H9 (cell line): ENCODE results near the gene H2AZ2. TPM values are rescaled to one million over a fixed set of nuclear protein-coding genes. Genes with fewer than 3 reads are reported as not detected.

Source experiments
- DNase-seq: peaks from one replicate; pipeline ENCODE4 v3.0.0-alpha.2; 2017
- H2AFZ ChIP-seq: one replicate; pipeline ENCODE4 v1.6.1; 2013; ENCODE audit warnings: mild to moderate bottlenecking, low read length, control low read depth, moderate library complexity
- H2AK5ac ChIP-seq: 2 replicates; pipeline ENCODE4 v1.6.1; 2013; ENCODE audit warnings: low read length, control low read depth, mixed read lengths; ENCODE audit not compliant: insufficient read length
- H2BK120ac ChIP-seq: one replicate; pipeline ENCODE4 v1.6.1; 2013; ENCODE audit warnings: low read depth, mild to moderate bottlenecking, low read length, control low read depth, inconsistent platforms; ENCODE audit not compliant: poor library complexity, severe bottlenecking
- H2BK12ac ChIP-seq: 2 replicates; pipeline ENCODE4 v1.6.1; 2013; ENCODE audit warnings: low read length, control low read depth, mixed read lengths, low read depth; ENCODE audit not compliant: insufficient read length
- H2BK15ac ChIP-seq: 2 replicates; pipeline ENCODE4 v1.6.1; 2013; ENCODE audit warnings: low read depth, low read length, control low read depth
- H2BK20ac ChIP-seq: one replicate; pipeline ENCODE4 v1.6.1; 2013; ENCODE audit warnings: low read depth, mild to moderate bottlenecking, low read length, control low read depth, inconsistent platforms; ENCODE audit not compliant: poor library complexity, severe bottlenecking
- H2BK5ac ChIP-seq: 2 replicates; pipeline ENCODE4 v1.6.1; 2013; ENCODE audit warnings: low read length, control low read depth, mixed read lengths; ENCODE audit not compliant: insufficient read length
- H3K14ac ChIP-seq: 2 replicates; pipeline ENCODE4 v1.6.1; 2013; ENCODE audit warnings: low read length, control low read depth; ENCODE audit not compliant: insufficient read depth
- H3K18ac ChIP-seq: 2 replicates; pipeline ENCODE4 v1.6.1; 2013; ENCODE audit warnings: low read depth, mild to moderate bottlenecking, mixed read lengths, low read length, control low read depth; ENCODE audit not compliant: insufficient read length
- H3K23ac ChIP-seq: 2 replicates; pipeline ENCODE4 v1.6.1; 2013; ENCODE audit warnings: low read length, control low read depth, mixed read lengths, low read depth; ENCODE audit not compliant: insufficient read length
- H3K23me2 ChIP-seq: 2 replicates; pipeline ENCODE4 v1.6.1; 2013; ENCODE audit warnings: low read depth, mild to moderate bottlenecking, mixed read lengths, low read length, control low read depth; ENCODE audit not compliant: insufficient read length, poor library complexity, severe bottlenecking
- H3K27ac ChIP-seq: 2 replicates; pipeline ENCODE4 v1.5.1; 2013; ENCODE audit warnings: low read length, control low read depth, mixed read lengths, low read depth; ENCODE audit not compliant: insufficient read length
- H3K27me3 ChIP-seq: 2 replicates; pipeline ENCODE4 v1.6.1; 2013; ENCODE audit warnings: low read length, control low read depth, inconsistent platforms; ENCODE audit not compliant: insufficient read depth
- H3K4ac ChIP-seq: 2 replicates; pipeline ENCODE4 v1.6.1; 2013; ENCODE audit warnings: low read depth, mild to moderate bottlenecking, control low read depth, inconsistent platforms, low read length, moderate library complexity
- H3K4me1 ChIP-seq: 2 replicates; pipeline ENCODE4 v1.6.1; 2013; ENCODE audit warnings: low read length, control low read depth, inconsistent platforms; ENCODE audit not compliant: insufficient read depth
- H3K4me2 ChIP-seq: 2 replicates; pipeline ENCODE4 v1.6.1; 2013; ENCODE audit warnings: low read length, control low read depth, mixed read lengths; ENCODE audit not compliant: insufficient read length, insufficient read depth
- H3K56ac ChIP-seq: 2 replicates; pipeline ENCODE4 v1.6.1; 2013; ENCODE audit warnings: low read depth, mild to moderate bottlenecking, mixed read lengths, low read length, control low read depth; ENCODE audit not compliant: insufficient read length
- H3K79me1 ChIP-seq: 2 replicates; pipeline ENCODE4 v1.6.1; 2013; ENCODE audit warnings: low read depth, mild to moderate bottlenecking, moderate library complexity, low read length, control low read depth, inconsistent platforms; ENCODE audit not compliant: insufficient read depth, poor library complexity, severe bottlenecking
- H3K79me2 ChIP-seq: 2 replicates; pipeline ENCODE4 v1.6.1; 2013; ENCODE audit warnings: low read length, control low read depth, inconsistent platforms; ENCODE audit not compliant: insufficient read depth
- H3K9ac ChIP-seq: 2 replicates; pipeline ENCODE4 v1.6.1; 2013; ENCODE audit warnings: low read length, control low read depth, mixed read lengths; ENCODE audit not compliant: insufficient read length; ENCODE audit errors: extremely low read depth
- H3K9me3 ChIP-seq: one replicate; pipeline ENCODE4 v1.6.1; 2013; ENCODE audit warnings: low read depth, low read length, inconsistent platforms; ENCODE audit not compliant: control insufficient read depth
- H3T11ph ChIP-seq: one replicate; pipeline ENCODE4 v1.6.1; 2013; ENCODE audit warnings: mild to moderate bottlenecking, low read length, control low read depth, inconsistent platforms
- H4K20me1 ChIP-seq: one replicate; pipeline ENCODE4 v1.6.1; 2013; ENCODE audit not compliant: control insufficient read depth, insufficient read length, insufficient read depth
- H4K5ac ChIP-seq: 2 replicates; pipeline ENCODE4 v1.6.1; 2013; ENCODE audit warnings: low read depth, mild to moderate bottlenecking, mixed read lengths, low read length, control low read depth; ENCODE audit not compliant: insufficient read length
- H4K8ac ChIP-seq: replicated peaks from 2 replicates; pipeline ENCODE4 v1.6.1; 2013; ENCODE audit warnings: low read length, control low read depth, mixed read lengths, low read depth; ENCODE audit not compliant: insufficient read length
- H4K91ac ChIP-seq: 2 replicates; pipeline ENCODE4 v1.6.1; 2013; ENCODE audit warnings: low read depth, mild to moderate bottlenecking, moderate library complexity, mixed read lengths, low read length, control low read depth; ENCODE audit not compliant: insufficient read length
- H3K27ac Mint-ChIP-seq, 3 experiments: 2 replicates in 2 of 3; 3 replicates in 1 of 3; pipeline ENCODE4 v1.8.0; 2020 to 2021; ENCODE audit warnings: mixed read lengths in 3 of 3, mild to moderate bottlenecking in 1 of 3, moderate library complexity in 1 of 3
- H3K27me3 Mint-ChIP-seq: 2 replicates; pipeline ENCODE4 v1.8.0; 2021; ENCODE audit warnings: low read depth, mild to moderate bottlenecking, moderate library complexity, mixed read lengths
- H3K36me3 Mint-ChIP-seq, 3 experiments: 2 replicates in 2 of 3; 3 replicates in 1 of 3; pipeline ENCODE4 v1.8.0; 2020 to 2021; ENCODE audit warnings: low read depth in 3 of 3, mixed read lengths in 3 of 3; ENCODE audit not compliant: insufficient read depth in 1 of 3
- H3K4me1 Mint-ChIP-seq, 2 experiments: 2 replicates each; pipeline ENCODE4 v1.8.0; 2020; ENCODE audit warnings: mixed read lengths in 2 of 2
- H3K4me3 Mint-ChIP-seq, 2 experiments: 2 replicates in 1 of 2; 3 replicates in 1 of 2; pipeline ENCODE4 v1.8.0; 2020 to 2021; ENCODE audit warnings: mild to moderate bottlenecking in 2 of 2, mixed read lengths in 2 of 2, moderate library complexity in 1 of 2
- H3K9me3 Mint-ChIP-seq, 2 experiments: 2 replicates in 1 of 2; 3 replicates in 1 of 2; pipeline ENCODE4 v1.8.0; 2020; ENCODE audit warnings: mild to moderate bottlenecking in 2 of 2, mixed read lengths in 2 of 2, moderate library complexity in 1 of 2
- WGBS: extraction: QIAGEN DNeasy Blood & Tissue Kit; methylation state at CpG from one replicate; pipeline ENCODE4 v1.1.7; 2013; ENCODE audit warnings: missing lambda C conversion rate, low lambda C conversion rate, mixed read lengths; ENCODE audit not compliant: insufficient read length; ENCODE audit errors: extremely low coverage; 5-methylcytosine and 5-hydroxymethylcytosine counted together
- total RNA-seq: library from RNA; stranded (reverse); gene quantifications from 2 replicates; pipeline ENCODE4 v1.2.1, GENCODE V29; 2021
- TF ChIP-seq, protein P1 (sequence below): fragments of 200-600 bp; sonication (generic); conservative IDR thresholded peaks from 3 replicates; pipeline ENCODE4 v1.8.0; 2021; ENCODE audit warnings: antibody characterized with exemption, mild to moderate bottlenecking

H2AZ2 gene
- total RNA-seq, 1 experiment from 2014 or later = 208 TPM

DNA sequence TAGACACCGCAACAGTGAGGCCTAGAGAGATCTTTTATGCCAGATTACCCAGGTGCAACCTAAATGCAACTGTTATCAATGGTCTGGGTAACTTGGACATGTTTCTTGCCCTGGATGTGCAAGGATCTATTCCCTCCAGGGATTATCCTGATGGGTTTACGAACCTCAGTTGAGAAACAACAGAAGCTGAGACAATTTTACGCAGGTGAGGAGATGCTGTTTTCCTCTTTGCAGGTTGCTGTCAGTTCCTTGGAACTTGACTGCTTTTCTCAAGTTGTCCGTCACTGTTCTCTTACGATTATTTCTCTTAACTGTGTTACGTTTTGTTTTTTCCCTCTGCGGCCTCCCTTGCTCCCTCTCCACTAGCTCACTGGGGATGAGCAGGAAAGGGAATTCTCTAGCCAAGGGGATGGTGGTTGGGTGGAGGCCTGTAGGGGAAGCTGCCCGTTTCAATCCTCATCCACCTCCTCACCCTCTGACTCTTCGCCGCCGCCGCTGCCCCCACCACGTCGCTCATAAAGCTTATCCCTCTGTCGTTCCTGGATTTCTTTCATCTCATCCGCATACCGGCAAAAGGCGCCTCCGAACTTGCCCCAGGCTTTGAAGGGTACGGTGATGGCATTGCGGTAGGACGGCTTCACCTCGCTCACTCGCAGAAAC, 36.2 kb upstream of the H2AZ2 start:
- no peak overlapping the region for H2BK12ac ChIP-seq
- no peaks in the 10 kb centered on the region for H3K9me3 ChIP-seq
- Mint-ChIP-seq H3K4me3 (peak overlapping the region; percentile 91), H3K9me3 (no peaks in the 10 kb centered on the region; a peak in 2 of 5 replicates), H3K36me3 (peaks cover 13 to 36% (median 30%) of the 10 kb centered on the region in 3 experiments), H3K27me3 (peaks cover 2% of the 10 kb centered on the region; the same call in 1 of the 2 replicates), H3K27ac (peak overlapping the region; percentile 71 to 94 (median 91); a peak in 5 of 7 replicates), H3K4me1 (peaks cover 41 to 44% of the 10 kb centered on the region in 2 experiments)
- H2AFZ ChIP-seq = no peak overlapping the region
- H2AK5ac ChIP-seq = no peak overlapping the region
- H3K9ac ChIP-seq = peak overlapping the region; percentile 81
- no peaks in the 10 kb centered on the region for H3K27me3 ChIP-seq
- H2BK5ac ChIP-seq = no peak overlapping the region
- no peak overlapping the region for H3K56ac ChIP-seq
- H3K4ac ChIP-seq = no peak overlapping the region
- no peak overlapping the region for H3T11ph ChIP-seq
- H3K79me2 ChIP-seq = peaks cover 11% of the 10 kb centered on the region; the same call in 1 of the 2 replicates
- peaks cover 5% of the 10 kb centered on the region for H3K79me1 ChIP-seq
- H3K27ac ChIP-seq = no peak overlapping the region
- H3K23ac ChIP-seq = no peak overlapping the region
- H4K8ac ChIP-seq = no peak overlapping the region
- H3K4me1 ChIP-seq = peaks cover 6% of the 10 kb centered on the region; the same call in 1 of the 2 replicates
- peak overlapping the region; percentile 65 for H4K91ac ChIP-seq
- WGBS = no CpG with 5 or more reads among the region's 24 CpGs
- H4K20me1 ChIP-seq = no peaks in the 10 kb centered on the region
- H2BK20ac ChIP-seq = no peak overlapping the region
- H3K14ac ChIP-seq = peak overlapping the region; percentile 90
- no peak overlapping the region for H2BK120ac ChIP-seq
- peak overlapping the region; percentile 7 for H3K18ac ChIP-seq
- DNase-seq = no peak
- H3K23me2 ChIP-seq = peaks cover 12% of the 10 kb centered on the region
- TF ChIP-seq, protein P1, sequence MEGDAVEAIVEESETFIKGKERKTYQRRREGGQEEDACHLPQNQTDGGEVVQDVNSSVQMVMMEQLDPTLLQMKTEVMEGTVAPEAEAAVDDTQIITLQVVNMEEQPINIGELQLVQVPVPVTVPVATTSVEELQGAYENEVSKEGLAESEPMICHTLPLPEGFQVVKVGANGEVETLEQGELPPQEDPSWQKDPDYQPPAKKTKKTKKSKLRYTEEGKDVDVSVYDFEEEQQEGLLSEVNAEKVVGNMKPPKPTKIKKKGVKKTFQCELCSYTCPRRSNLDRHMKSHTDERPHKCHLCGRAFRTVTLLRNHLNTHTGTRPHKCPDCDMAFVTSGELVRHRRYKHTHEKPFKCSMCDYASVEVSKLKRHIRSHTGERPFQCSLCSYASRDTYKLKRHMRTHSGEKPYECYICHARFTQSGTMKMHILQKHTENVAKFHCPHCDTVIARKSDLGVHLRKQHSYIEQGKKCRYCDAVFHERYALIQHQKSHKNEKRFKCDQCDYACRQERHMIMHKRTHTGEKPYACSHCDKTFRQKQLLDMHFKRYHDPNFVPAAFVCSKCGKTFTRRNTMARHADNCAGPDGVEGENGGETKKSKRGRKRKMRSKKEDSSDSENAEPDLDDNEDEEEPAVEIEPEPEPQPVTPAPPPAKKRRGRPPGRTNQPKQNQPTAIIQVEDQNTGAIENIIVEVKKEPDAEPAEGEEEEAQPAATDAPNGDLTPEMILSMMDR = no peak
- no peak overlapping the region for H4K5ac ChIP-seq
- peak overlapping the region; percentile 72 for H3K4me2 ChIP-seq
- H2BK15ac ChIP-seq = no peak overlapping the region
